Muscle layer of colon (tissue), 2 donors: Measurements from ENCODE around the gene PPY.
"Not testable (repeated sequence)": the region's sequence is repeated elsewhere in the genome, so short reads cannot be mapped to it uniquely, and the experiment has no call there.

Experiments
- H3K27ac ChIP-seq: one replicate; pipeline ENCODE4 v1.7.0; 2013; ENCODE audit warnings: low read depth, mild to moderate bottlenecking, low read length, moderate library complexity
- H3K27me3 ChIP-seq, 2 donors: one replicate each; pipeline ENCODE4 v1.7.0; 2013; ENCODE audit warnings: low read length in 2 of 2, mild to moderate bottlenecking in 2 of 2; ENCODE audit not compliant: insufficient read depth in 2 of 2, control insufficient read depth in 1 of 2
- H3K36me3 ChIP-seq: one replicate; pipeline ENCODE4 v1.7.0; 2013; ENCODE audit warnings: mild to moderate bottlenecking, low read length; ENCODE audit not compliant: insufficient read depth
- H3K4me1 ChIP-seq: one replicate; pipeline ENCODE4 v1.7.0; 2013; ENCODE audit warnings: mild to moderate bottlenecking, low read length; ENCODE audit not compliant: insufficient read depth
- H3K4me3 ChIP-seq, 2 donors: one replicate each; pipeline ENCODE4 v1.7.0; 2013; ENCODE audit warnings: low read length in 2 of 2, low read depth in 1 of 2, mild to moderate bottlenecking in 1 of 2, moderate library complexity in 1 of 2
- H3K9ac ChIP-seq: one replicate; pipeline ENCODE4 v1.7.0; 2013; ENCODE audit warnings: low read length
- H3K9me3 ChIP-seq: one replicate; pipeline ENCODE4 v1.7.0; 2013; ENCODE audit warnings: mild to moderate bottlenecking, low read length
- donor health status: abdominal sarcoma.
- donor health status: Adenocarcinoma of cecum.

Gene PPY

GRCh38 chr17:43978078-43978477 lies 35.8 kb upstream of the PPY start:
- H3K9ac ChIP-seq, result no peak overlapping the region
- H3K27ac ChIP-seq, result no peak overlapping the region
- H3K36me3 ChIP-seq, result no peaks in the 10 kb centered on the region
- H3K4me1 ChIP-seq, result no peaks in the 10 kb centered on the region
- peaks cover 12 to 21% of the 10 kb centered on the region in 2 donors for H3K27me3 ChIP-seq
- H3K4me3 ChIP-seq, result no peak overlapping the region
- H3K9me3 ChIP-seq, result no peaks in the 10 kb centered on the region

GRCh38 chr17:43976963-43977837 lies 34.9 kb upstream of the PPY start:
- Histone ChIP-seq H3K4me3 (no peak overlapping the region), H3K4me1 (no peaks in the 10 kb centered on the region), H3K27me3 (peaks cover 8 to 14% of the 10 kb centered on the region in 2 donors), H3K36me3 (no peaks in the 10 kb centered on the region), H3K27ac (no peak overlapping the region), H3K9ac (no peak overlapping the region), H3K9me3 (no peaks in the 10 kb centered on the region)

GRCh38 chr17:43975898-43976297 lies 33.6 kb upstream of the PPY start:
- Histone ChIP-seq H3K36me3 (no peaks in the 10 kb centered on the region), H3K4me3 (no peak overlapping the region), H3K9ac (no peak overlapping the region), H3K27ac (no peak overlapping the region), H3K4me1 (no peaks in the 10 kb centered on the region), H3K27me3 (peaks cover 3 to 10% of the 10 kb centered on the region in 2 donors), H3K9me3 (no peaks in the 10 kb centered on the region)

GRCh38 chr17:43974382-43975266 lies 32.3 kb upstream of the PPY start:
- Histone ChIP-seq H3K4me1 (no peaks in the 10 kb centered on the region), H3K9me3 (no peaks in the 10 kb centered on the region), H3K4me3 (no peak overlapping the region), H3K36me3 (no peaks in the 10 kb centered on the region), H3K27ac (no peak overlapping the region), H3K9ac (no peak overlapping the region), H3K27me3 (peaks cover 3 to 10% of the 10 kb centered on the region in 2 donors)

- H3K4me1 ChIP-seq, H3K27ac ChIP-seq, H3K9ac ChIP-seq, H3K27me3 ChIP-seq, H3K4me3 ChIP-seq, H3K36me3 ChIP-seq, H3K9me3 ChIP-seq: not testable (repeated sequence)
Measured at GRCh38 chr17:43972444-43973212, 30.4 kb upstream of the PPY start.

GRCh38 chr17:43971436-43971835 lies 29.2 kb upstream of the PPY start:
- not testable (repeated sequence) for H3K36me3 ChIP-seq, H3K9me3 ChIP-seq, H3K27me3 ChIP-seq, H3K27ac ChIP-seq, H3K4me3 ChIP-seq, H3K9ac ChIP-seq, H3K4me1 ChIP-seq

- Histone ChIP-seq H3K36me3 (no peaks in the 10 kb centered on the region), H3K27me3 (peaks cover 3 to 10% of the 10 kb centered on the region in 2 donors), H3K27ac (no peak overlapping the region), H3K9ac (no peak overlapping the region), H3K4me3 (no peak overlapping the region), H3K4me1 (no peaks in the 10 kb centered on the region), H3K9me3 (no peaks in the 10 kb centered on the region)
Measured at GRCh38 chr17:43970366-43970765, 28.1 kb upstream of the PPY start.

GRCh38 chr17:43967251-43967875 lies 25.1 kb upstream of the PPY start:
- no peak overlapping the region for H3K9ac ChIP-seq
- H3K4me3 ChIP-seq, result peak overlapping the region in 1 of 2 donors; percentile 14
- H3K27ac ChIP-seq, result no peak overlapping the region

GRCh38 chr17:43966276-43966675 lies 24.0 kb upstream of the PPY start:
- no peaks in the 10 kb centered on the region for H3K9me3 ChIP-seq
- no peaks in the 10 kb centered on the region for H3K27me3 ChIP-seq
- no peaks in the 10 kb centered on the region for H3K4me1 ChIP-seq
- H3K9ac ChIP-seq, result no peak overlapping the region
- no peak overlapping the region for H3K27ac ChIP-seq
- no peaks in the 10 kb centered on the region for H3K36me3 ChIP-seq
- no peak overlapping the region for H3K4me3 ChIP-seq

More at GRCh38 chr17:43967251-43967875, 25.1 kb upstream of the PPY start:
- H3K36me3 ChIP-seq, result no peaks in the 10 kb centered on the region
- no peaks in the 10 kb centered on the region for H3K4me1 ChIP-seq
- H3K27me3 ChIP-seq, result no peaks in the 10 kb centered on the region
- H3K9me3 ChIP-seq, result no peaks in the 10 kb centered on the region

- H3K36me3 ChIP-seq, result no peaks in the 10 kb centered on the region
- H3K9ac ChIP-seq, result no peak overlapping the region
- H3K4me3 ChIP-seq, result no peak overlapping the region
Measured at GRCh38 chr17:43962479-43962878, 20.2 kb upstream of the PPY start.

GRCh38 chr17:43961954-43962353 lies 19.7 kb upstream of the PPY start:
- Histone ChIP-seq H3K27me3 (no peaks in the 10 kb centered on the region), H3K4me3 (no peak overlapping the region), H3K36me3 (no peaks in the 10 kb centered on the region), H3K4me1 (no peaks in the 10 kb centered on the region), H3K27ac (no peak overlapping the region), H3K9ac (no peak overlapping the region), H3K9me3 (no peaks in the 10 kb centered on the region)

More at GRCh38 chr17:43962479-43962878, 20.2 kb upstream of the PPY start:
- Histone ChIP-seq H3K9me3 (no peaks in the 10 kb centered on the region), H3K27ac (no peak overlapping the region), H3K4me1 (no peaks in the 10 kb centered on the region), H3K27me3 (no peaks in the 10 kb centered on the region)
